Sigmoid colon (tissue), 3 donors: ENCODE measurements around the gene BLNK.

Experiments used
- CTCF ChIP-seq, 4 experiments: fragments of 450-650 bp in 3 of 4; fragments of 200-600 bp in 1 of 4; IDR thresholded peaks; one replicate each; pipeline ENCODE4 v1.5.1; 2016 to 2019; ENCODE audit warnings: antibody characterized with exemption in 4 of 4, mild to moderate bottlenecking in 3 of 4, moderate library complexity in 2 of 4
- POLR2A ChIP-seq, 2 donors: fragments of 450-650 bp; IDR thresholded peaks; one replicate each; pipeline ENCODE4 v1.6.1; 2016; ENCODE audit warnings: antibody characterized with exemption in 2 of 2, mild to moderate bottlenecking in 2 of 2, moderate library complexity in 2 of 2

GRCh38 chr10:96233959-96234358, 37.4 kb downstream of the BLNK start:
- TF ChIP-seq CTCF (IDR thresholded peaks at IDR 0.05) = no peak
- TF ChIP-seq POLR2A (IDR thresholded peaks at IDR 0.05) = no peak
